GM19324 (cell line): Measurements from ENCODE around the gene C1orf116.

Experiments used
- ATAC-seq: cut with Tn5 transposase; IDR thresholded peaks from one replicate; pipeline ENCODE4 v1.9.1; 2021; ENCODE audit warnings: mild to moderate bottlenecking, moderate library complexity; ENCODE audit not compliant: unreplicated experiment, low FRiP score

C1orf116 gene

GRCh38 chr1:207021876-207022596 is 10.5 kb downstream of the C1orf116 start:
- ATAC-seq, result no peak

- ATAC-seq, result no peak
Observed at GRCh38 chr1:207021139-207021861, 11.3 kb downstream of the C1orf116 start.

- no peak for ATAC-seq
Observed at GRCh38 chr1:207020709-207021107, 11.8 kb downstream of the C1orf116 start.

GRCh38 chr1:207020065-207020708 is 12.4 kb downstream of the C1orf116 start:
- no peak for ATAC-seq

- ATAC-seq, result no peak
Observed at GRCh38 chr1:207019661-207020060, 12.9 kb downstream of the C1orf116 start.

- no peak for ATAC-seq
Observed at GRCh38 chr1:207019161-207019560, 13.4 kb downstream of the C1orf116 start.

- no peak for ATAC-seq
Observed at GRCh38 chr1:207018707-207019106, 13.8 kb downstream of the C1orf116 start.

- ATAC-seq, result no peak
Observed at GRCh38 chr1:207017615-207018559, 14.7 kb downstream of the C1orf116 start.

GRCh38 chr1:207015791-207016190 is 16.8 kb downstream of the C1orf116 start:
- ATAC-seq, result no peak

GRCh38 chr1:207014728-207015127 is 17.8 kb downstream of the C1orf116 start:
- no peak for ATAC-seq

- no peak for ATAC-seq
Observed at GRCh38 chr1:207013321-207014085, 19.1 kb downstream of the C1orf116 start.

- no peak for ATAC-seq
Observed at GRCh38 chr1:207010726-207011125, 21.8 kb downstream of the C1orf116 start.

- no peak for ATAC-seq
Observed at GRCh38 chr1:207009945-207010344, 22.6 kb downstream of the C1orf116 start.

GRCh38 chr1:207009182-207009850 is 23.2 kb downstream of the C1orf116 start:
- no peak for ATAC-seq

GRCh38 chr1:207007352-207008033 is 25.1 kb downstream of the C1orf116 start:
- no peak for ATAC-seq

GRCh38 chr1:207006914-207007313 is 25.6 kb downstream of the C1orf116 start:
- no peak for ATAC-seq

GRCh38 chr1:207006083-207006482 is 26.5 kb downstream of the C1orf116 start:
- no peak for ATAC-seq

GRCh38 chr1:207004931-207005830 is 27.4 kb downstream of the C1orf116 start:
- ATAC-seq, result no peak
